Left lobe of liver (tissue), 2 donors: ENCODE data around the gene PTPRD. TPM values are rescaled to one million over a fixed set of nuclear protein-coding genes. Genes with fewer than 3 reads are reported as not detected.

ENCODE experiments used
- ATAC-seq: fragments of 200-7000 bp; cut with Tn5 transposase; one replicate; pipeline ENCODE4 v1.9.1; 2020; ENCODE audit warnings: mild to moderate bottlenecking, moderate library complexity
- DNase-seq: peaks from one replicate; pipeline ENCODE4 v3.0.0-alpha.2; 2020; ENCODE audit warnings: low spot score
- total RNA-seq: library from RNA; stranded (reverse); gene quantifications from one replicate; pipeline ENCODE4 v1.2.1, GENCODE V29; 2021
- donor health status: DM: no; HTN: no; CAD: no; lungs with moderate emphysema.
- donor health status: DM: no; HTN: yes; CAD: no.

PTPRD gene
- total RNA-seq, 1 donor from 2014 or later: 29.4 TPM

DNA sequence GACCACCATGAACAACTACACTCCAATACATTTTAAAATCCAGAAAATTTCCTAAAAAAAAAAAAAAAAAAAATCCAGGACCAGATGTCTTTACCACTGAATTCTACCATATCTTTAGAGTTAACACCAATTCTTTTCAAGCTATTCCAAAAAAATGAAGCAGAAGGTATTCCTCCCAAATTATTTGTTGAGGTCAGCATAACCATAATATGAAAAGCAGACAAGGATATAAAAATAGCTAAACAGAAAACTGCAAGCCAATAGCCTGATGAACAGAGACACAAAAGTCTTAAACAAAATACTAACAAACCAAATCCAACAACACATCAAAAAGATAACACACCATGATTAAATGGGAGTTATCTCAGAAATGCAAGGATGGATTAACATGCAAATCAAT lies 695.4 kb downstream of the PTPRD start:
- ATAC-seq (no peak), DNase-seq (no peak)

GRCh38 chr9:9914174-9914573 lies 698.6 kb downstream of the PTPRD start:
- ATAC-seq (no peak), DNase-seq (no peak)

GRCh38 chr9:9913276-9913832 lies 699.4 kb downstream of the PTPRD start:
- ATAC-seq (no peak), DNase-seq (no peak)

DNA sequence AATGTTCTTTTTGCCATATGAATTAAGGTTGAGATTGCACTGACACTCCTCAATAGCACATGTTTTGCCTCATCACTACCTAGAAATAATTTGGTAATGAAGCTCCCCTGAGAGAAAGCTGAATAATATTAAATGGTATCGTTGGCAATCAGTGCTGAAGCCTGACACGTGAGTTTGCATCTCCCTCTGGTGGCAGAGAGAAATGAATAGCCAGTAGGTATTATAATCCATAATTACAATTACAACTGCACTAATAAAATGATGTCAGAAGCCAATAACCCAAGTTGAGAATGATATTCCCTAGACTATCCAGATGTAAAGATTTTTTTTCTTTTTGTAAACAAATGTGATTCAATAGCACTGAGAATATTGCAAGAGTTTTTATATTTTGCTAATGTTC lies 700.3 kb downstream of the PTPRD start:
- ATAC-seq (no peak), DNase-seq (no peak)

GRCh38 chr9:9905736-9906135 lies 707.1 kb downstream of the PTPRD start:
- DNase-seq: no peak
- ATAC-seq: no peak

DNA sequence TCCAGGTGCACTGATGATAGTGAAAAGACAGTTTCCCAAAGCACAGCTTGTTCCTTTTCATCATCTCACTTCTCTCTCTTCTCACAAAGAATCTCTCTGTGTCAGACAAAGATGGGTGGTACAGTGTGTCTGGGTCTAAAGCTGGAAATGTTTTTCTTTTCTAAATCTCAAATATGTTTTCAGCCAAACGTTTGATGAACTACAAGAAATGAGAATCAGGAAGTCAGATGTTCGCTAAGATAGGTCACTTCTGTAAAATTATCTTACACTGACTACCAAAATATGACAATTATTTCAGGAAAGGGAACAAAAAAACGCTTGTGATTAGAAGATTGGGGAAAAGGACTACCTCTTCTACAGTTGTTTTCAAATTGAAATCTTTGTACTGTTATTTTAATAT lies 708.8 kb downstream of the PTPRD start:
- ATAC-seq (no peak), DNase-seq (no peak)

GRCh38 chr9:9901624-9902023 lies 711.2 kb downstream of the PTPRD start:
- no peak for DNase-seq
- no peak for ATAC-seq

GRCh38 chr9:9893837-9894236 lies 719.0 kb downstream of the PTPRD start:
- ATAC-seq: no peak

DNA sequence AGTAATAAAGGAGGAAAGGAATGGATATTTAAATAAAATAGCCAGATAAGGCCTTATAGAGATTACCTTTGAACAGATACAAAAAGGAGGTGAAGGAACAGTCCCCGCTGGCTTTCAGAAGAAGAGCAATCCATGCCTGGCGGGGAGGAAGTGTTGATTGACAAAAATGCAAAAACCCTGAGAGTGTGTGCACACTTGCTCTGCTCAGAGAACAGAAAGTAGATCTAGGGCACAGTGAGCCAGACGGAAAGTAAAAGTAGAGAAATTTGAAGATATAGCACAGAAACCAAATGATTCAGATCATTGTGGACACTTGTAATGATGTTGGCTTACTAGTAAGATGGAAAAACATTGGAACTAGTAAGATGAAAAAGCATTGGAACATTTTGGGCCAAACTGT lies 720.6 kb downstream of the PTPRD start:
- ATAC-seq (no peak), DNase-seq (no peak)

More at GRCh38 chr9:9893837-9894236, 719.0 kb downstream of the PTPRD start:
- DNase-seq: no peak

GRCh38 chr9:9881692-9882091 lies 731.1 kb downstream of the PTPRD start:
- ATAC-seq (no peak), DNase-seq (no peak)

DNA sequence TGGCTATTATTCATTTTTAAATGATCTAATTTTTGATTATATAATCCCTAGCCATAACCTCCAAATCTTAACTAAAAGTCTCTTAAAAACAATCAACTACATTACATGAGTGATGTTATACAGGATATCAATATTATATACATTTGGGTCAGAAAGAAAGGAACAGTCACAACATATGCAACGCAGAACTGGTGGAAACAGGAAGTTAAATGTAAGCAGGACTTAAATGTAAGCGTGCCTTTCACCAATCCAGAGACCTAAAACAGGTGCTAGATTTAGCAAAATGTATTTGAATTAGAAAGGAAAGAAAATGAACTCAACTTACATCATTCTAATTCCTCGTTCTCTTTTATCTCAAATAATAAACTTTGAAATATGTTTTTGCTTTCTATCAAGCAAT lies 738.5 kb downstream of the PTPRD start:
- DNase-seq (no peak), ATAC-seq (no peak)

DNA sequence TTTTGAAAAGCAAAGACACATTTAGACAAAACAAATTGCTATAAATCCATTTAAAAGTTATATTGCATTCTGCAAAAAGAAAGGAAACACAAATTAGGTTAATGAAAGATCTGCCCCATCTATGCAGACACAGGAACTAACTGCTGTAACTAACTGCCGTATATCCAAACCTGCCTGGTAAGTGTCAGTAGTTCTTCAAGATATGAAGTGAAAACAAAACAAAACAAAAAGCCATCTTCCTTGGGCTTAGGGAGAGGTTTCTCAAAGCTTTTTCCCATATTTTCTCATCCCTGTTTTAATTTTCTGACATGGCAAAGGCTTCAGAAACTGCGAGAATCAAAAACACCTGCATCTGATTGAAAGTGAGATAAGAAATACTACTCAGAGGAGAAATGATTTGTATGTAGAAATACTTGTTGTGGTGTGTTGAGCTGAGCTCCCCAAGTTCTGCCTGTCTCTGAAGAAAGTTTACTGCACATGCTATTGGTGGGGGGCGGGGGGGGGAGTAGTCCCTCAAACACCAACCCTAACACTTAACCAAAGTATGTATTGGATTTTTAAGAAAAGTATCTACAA lies 750.5 kb downstream of the PTPRD start:
- DNase-seq (no peak), ATAC-seq (no peak)

- DNase-seq (no peak), ATAC-seq (no peak)
Measured at GRCh38 chr9:9855177-9856078, 757.4 kb downstream of the PTPRD start.

DNA sequence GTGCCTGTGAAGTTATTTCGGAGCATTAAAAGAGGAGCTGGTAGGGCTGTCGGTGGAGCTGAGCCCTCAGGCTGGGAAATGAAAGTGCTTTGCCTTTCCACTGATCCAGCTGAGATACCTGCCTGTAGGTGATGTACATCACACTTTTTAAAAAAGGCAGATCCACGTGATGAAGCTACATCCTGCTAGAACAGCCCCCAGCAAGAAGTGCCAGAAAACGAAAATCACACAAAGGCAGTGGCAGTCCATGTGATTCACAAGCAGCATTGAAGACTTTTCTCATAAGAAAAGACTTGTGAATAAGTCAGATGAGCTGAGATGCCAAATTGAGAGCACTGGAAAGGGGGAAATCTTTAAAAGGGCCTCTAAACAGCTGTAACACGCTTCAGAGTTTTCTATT lies 765.1 kb downstream of the PTPRD start:
- no peak for DNase-seq
- ATAC-seq: no peak

GRCh38 chr9:9846557-9846956 lies 766.2 kb downstream of the PTPRD start:
- ATAC-seq (no peak), DNase-seq (no peak)

DNA sequence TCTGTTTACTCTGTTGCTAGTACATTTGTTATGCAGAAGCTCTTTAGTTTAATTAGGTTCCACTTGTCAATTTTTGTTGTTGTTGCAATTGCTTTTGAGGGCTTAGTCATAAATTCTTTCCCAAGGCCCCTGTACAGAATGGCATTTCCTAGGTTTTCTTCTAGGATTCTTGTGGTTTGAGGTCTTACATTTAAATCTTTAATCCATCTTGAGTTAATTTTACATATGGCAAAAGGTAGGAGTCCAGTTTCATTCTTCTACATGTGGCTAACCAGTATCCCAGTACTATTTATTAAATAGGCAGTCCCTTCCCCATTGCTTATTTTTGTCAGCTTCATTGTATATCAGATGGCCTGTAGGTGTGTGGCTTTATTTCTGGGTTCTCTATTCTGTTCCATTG lies 792.4 kb downstream of the PTPRD start:
- ATAC-seq (no peak), DNase-seq (no peak)

GRCh38 chr9:9819886-9820285 lies 792.9 kb downstream of the PTPRD start:
- no peak for DNase-seq
- ATAC-seq: no peak

DNA sequence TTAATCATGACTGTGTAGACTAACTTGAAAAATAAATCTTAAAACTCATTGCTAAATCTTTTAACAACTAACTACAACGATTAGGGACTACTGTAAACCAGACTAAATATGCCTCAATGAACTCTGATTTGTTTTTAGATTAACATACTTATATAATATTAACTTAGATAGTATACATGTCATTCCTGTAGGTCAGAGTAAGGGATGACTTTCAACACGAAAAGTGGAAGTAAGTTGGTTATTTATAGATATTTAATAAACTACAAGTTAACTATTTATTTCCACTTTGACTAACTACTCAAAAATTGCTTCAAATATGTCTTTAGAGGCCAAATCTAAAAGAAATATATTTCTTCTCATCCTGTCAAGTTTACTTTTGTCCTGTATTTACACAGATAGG lies 795.6 kb downstream of the PTPRD start:
- ATAC-seq (no peak), DNase-seq (no peak)

DNA sequence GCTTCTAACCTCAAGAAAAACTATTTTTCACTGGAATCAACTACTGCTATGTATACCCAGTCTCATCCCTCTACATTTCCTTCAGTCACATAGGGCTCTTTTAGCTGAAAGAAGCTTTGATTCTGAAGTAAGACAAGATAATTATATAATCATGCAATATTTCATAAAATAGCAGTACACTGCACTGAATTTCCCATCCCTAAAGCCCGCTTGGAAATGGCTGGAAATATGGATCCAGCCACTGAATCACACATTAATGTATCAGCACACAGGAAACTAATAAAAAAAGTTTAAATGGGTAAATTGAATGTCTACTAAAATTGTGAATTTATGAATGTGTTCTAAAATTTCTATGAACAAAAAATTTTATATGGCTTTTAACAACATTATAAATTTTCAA lies 808.7 kb downstream of the PTPRD start:
- ATAC-seq (no peak), DNase-seq (no peak)

DNA sequence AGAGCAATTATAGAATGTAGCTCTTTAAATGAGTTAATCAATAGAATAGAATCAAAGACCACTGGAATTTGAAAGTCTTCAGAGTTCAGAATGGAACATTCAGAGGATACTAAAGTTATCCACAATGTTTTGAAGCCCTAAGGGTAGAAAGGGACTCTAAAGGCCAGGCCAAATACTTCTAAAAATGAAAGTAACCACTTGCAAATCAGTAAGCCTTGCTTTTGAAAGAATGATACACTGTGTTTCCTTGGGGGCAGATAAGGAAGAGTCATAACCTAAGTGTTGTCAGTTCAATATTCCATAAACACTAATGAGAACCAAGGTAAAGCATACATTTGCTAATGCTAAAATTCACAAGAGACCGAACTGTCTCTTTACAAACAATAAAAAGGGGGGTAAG lies 813.5 kb downstream of the PTPRD start:
- no peak for DNase-seq
- no peak for ATAC-seq

DNA sequence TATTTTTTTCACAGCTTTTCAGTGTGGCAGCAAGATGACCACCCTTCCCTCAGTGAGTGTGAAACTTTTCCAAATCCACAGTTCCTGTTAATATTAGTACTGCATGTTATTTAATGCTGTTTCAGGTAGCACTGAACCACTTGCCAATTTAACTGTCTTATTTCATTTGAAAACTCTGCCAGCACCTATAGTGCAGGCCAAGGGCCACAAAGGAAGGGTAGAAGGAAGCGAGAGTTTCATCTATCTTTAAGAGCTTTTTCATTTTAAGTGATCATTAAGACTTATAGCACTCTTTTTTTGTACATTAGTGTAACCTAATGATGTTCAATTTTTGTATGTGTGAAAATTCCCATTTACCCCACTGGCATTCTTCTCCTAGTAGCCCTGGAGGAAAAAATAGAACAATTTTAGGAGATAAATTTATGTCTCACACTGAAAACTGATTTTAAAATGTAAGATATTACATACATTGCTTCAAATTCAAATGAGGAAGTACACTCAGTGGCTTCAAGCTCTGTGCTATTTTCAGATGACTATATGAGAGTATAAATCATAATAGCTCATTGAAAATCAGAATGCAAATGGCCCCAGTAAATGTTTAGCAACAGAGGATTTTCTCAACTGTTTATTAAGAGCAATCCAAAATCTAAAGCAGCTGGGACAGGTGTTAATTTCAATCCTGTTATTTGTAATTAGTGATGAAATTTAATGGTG lies 820.5 kb downstream of the PTPRD start:
- no peak for ATAC-seq

DNA sequence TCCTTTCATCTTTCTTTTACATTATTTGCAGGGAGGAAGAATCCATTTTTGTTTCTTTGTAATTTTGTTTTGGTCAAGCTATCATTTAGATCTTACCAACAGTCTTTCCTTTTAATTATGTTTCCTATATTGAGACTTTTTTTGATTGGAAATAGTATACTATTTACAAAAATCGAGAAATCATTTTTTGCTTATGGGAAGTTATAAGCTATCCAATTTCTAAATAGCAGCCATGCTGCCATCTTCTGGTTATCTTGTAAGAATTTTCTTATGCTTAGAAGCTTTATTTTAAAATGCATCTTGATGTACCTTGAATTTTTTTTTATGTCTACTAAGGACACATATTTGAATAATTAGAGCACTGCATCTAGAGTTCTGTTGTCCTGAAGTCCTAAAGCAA lies 821.2 kb downstream of the PTPRD start:
- DNase-seq: no peak
- no peak for ATAC-seq

More for the DNA sequence above, 820.5 kb downstream of the PTPRD start:
- DNase-seq: no peak
